PFSK-1 (cell line): ENCODE results near the gene LRRC8D.

Source experiments
- FOXP2 ChIP-seq: optimal IDR thresholded peaks from 2 replicates; pipeline ENCODE3; 2011; ENCODE audit warnings: borderline replicate concordance, control low read depth, inconsistent platforms; ENCODE audit not compliant: insufficient read depth; ENCODE audit errors: extremely low read length, extremely low read depth
- POLR2AphosphoS5 ChIP-seq: IDR thresholded peaks from 2 replicates; pipeline ENCODE4 v1.6.1; 2012; ENCODE audit warnings: low read depth, mild to moderate bottlenecking, control low read depth, low read length, moderate library complexity
- SIN3A ChIP-seq: IDR thresholded peaks from 2 replicates; pipeline ENCODE4 v1.6.1; 2012; ENCODE audit warnings: mild to moderate bottlenecking, low read length, moderate library complexity, borderline replicate concordance; ENCODE audit not compliant: insufficient read depth
- TAF1 ChIP-seq: IDR thresholded peaks from 2 replicates; pipeline ENCODE4 v1.6.1; 2012; ENCODE audit warnings: low read length, control low read depth, borderline replicate concordance; ENCODE audit not compliant: insufficient read depth
- TF ChIP-seq, protein P1 (sequence below), 2 experiments: IDR thresholded peaks; 2 replicates each; pipeline versions ENCODE4 v1.6.1 to v1.8.0; 2011 to 2012; ENCODE audit warnings: low read depth in 2 of 2, low read length in 2 of 2, control low read depth in 1 of 2, inconsistent platforms in 1 of 2, mild to moderate bottlenecking in 1 of 2, moderate library complexity in 1 of 2; ENCODE audit not compliant: insufficient read depth in 1 of 2

The LRRC8D gene

DNA sequence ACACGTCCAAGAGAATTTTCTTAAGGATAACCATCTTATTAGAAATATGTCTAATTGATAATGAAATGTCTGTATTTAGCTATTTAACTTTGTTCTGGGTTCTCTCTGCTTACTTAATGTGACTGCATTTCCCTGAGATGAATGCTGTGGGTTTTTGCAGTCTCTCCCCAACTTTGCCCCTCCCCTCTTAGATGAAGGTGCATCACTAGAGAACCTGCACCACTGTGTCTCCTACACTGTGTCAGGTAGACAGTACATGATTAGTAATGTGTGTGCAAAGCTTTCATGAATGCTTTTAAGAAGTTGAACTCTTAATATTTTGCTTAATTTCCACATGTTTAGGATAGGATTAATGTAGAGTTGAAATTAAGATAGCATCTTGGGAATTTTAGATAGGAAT, 51.7 kb downstream of the LRRC8D start:
- TF ChIP-seq FOXP2 (no peak), TAF1 (no peak), SIN3A (no peak), POLR2AphosphoS5 (no peak)
- TF ChIP-seq, protein P1, sequence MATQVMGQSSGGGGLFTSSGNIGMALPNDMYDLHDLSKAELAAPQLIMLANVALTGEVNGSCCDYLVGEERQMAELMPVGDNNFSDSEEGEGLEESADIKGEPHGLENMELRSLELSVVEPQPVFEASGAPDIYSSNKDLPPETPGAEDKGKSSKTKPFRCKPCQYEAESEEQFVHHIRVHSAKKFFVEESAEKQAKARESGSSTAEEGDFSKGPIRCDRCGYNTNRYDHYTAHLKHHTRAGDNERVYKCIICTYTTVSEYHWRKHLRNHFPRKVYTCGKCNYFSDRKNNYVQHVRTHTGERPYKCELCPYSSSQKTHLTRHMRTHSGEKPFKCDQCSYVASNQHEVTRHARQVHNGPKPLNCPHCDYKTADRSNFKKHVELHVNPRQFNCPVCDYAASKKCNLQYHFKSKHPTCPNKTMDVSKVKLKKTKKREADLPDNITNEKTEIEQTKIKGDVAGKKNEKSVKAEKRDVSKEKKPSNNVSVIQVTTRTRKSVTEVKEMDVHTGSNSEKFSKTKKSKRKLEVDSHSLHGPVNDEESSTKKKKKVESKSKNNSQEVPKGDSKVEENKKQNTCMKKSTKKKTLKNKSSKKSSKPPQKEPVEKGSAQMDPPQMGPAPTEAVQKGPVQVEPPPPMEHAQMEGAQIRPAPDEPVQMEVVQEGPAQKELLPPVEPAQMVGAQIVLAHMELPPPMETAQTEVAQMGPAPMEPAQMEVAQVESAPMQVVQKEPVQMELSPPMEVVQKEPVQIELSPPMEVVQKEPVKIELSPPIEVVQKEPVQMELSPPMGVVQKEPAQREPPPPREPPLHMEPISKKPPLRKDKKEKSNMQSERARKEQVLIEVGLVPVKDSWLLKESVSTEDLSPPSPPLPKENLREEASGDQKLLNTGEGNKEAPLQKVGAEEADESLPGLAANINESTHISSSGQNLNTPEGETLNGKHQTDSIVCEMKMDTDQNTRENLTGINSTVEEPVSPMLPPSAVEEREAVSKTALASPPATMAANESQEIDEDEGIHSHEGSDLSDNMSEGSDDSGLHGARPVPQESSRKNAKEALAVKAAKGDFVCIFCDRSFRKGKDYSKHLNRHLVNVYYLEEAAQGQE (IDR thresholded peaks at IDR 0.05; ENCODE audit: insufficient read depth in 1 of 2, low read depth in 2 of 2, low read length in 2 of 2), result no peak

DNA sequence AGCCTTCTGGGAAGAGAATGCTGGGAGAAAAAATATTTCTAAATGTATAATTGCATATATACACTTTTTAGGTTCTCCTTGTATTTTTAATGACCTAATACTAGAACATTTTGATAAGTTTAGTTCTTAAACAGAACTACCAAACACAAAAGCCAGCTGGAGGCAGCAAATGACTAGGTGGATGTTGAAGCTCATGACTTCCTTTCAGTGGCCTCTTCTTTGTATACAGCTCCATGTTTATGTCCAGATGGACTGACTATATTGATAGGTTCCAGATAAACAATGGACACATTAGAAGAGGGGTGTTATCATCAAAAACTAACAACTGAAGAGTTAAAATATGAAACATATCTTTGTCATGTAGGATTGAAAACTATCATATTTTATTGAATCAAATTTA, 52.5 kb downstream of the LRRC8D start:
- TF ChIP-seq FOXP2 (no peak), POLR2AphosphoS5 (no peak), TAF1 (no peak), SIN3A (no peak)
- TF ChIP-seq, protein P1 (IDR thresholded peaks at IDR 0.05; ENCODE audit: insufficient read depth in 1 of 2, low read depth in 2 of 2, low read length in 2 of 2), result no peak

DNA sequence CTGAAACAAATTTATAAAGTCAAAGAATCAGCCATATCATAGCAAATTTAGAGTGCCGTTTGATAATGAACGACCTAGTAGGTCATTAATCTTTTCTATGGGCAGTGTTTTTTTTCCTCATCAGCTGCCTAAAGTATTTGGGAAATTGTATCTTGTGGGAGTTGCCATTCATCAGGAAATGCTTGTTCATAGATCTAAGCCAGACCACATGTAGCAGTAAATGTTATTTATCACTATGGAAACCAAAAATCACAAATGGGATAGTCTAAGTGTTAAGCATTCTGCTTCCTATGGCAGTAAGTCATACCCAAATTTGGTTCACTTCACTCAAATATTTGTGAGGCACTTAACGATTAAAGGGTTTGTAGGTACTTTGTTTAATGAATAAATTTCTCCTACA, 52.9 kb downstream of the LRRC8D start:
- TF ChIP-seq POLR2AphosphoS5 (no peak), SIN3A (no peak), FOXP2 (no peak), TAF1 (no peak)
- TF ChIP-seq, protein P1 (IDR thresholded peaks at IDR 0.05; ENCODE audit: insufficient read depth in 1 of 2, low read depth in 2 of 2, low read length in 2 of 2), result no peak

DNA sequence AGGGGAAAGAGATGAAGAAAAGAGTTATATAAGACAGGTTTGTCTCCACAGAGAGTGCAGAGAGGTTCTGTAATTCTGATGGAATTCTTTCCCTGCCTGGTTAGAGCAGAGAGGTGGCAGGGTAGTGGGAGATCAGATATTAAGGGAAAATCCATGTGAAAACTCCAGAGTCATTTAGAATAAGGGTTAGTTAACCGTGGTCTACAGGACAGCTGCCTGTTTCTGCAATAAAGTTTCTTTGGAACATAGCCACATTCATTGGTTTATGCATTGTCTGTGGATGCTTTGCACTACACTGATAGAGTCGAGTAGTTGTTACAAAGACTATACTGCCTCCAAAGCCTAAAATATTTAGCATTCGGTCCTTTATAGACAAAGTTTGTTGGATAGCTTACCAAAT, 55.6 kb downstream of the LRRC8D start:
- TF ChIP-seq POLR2AphosphoS5, result no peak
- no peak for TF ChIP-seq SIN3A
- no peak for TF ChIP-seq TAF1
- TF ChIP-seq, protein P1 (IDR thresholded peaks at IDR 0.05; ENCODE audit: insufficient read depth in 1 of 2, low read depth in 2 of 2, low read length in 2 of 2), result no peak
- TF ChIP-seq FOXP2, result no peak

DNA sequence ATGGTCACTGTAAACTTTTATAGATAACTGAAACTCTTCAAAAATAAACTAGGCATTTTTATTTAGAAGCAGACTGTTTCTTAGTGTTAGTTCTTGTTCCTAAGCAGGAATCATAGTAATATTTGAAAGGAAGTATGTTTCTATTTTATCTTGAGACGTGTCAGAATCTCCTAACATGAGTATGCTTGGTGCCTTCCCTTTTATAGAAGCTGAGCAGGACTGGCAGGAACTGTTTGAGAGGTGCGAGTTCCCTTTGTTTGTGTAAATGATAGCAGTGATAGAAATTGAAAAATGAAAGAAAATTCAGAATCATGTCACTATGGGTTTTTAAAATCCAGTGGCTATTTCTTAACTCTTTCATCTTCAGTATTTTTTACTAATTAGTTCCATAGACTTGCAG, 56.9 kb downstream of the LRRC8D start:
- TF ChIP-seq TAF1 (no peak), FOXP2 (no peak), SIN3A (no peak), POLR2AphosphoS5 (no peak)
- TF ChIP-seq, protein P1 (IDR thresholded peaks at IDR 0.05; ENCODE audit: insufficient read depth in 1 of 2, low read depth in 2 of 2, low read length in 2 of 2), result no peak
